Fibroblast of pulmonary artery (primary cell): ENCODE data around the gene FRAT2.

Experiments
- DNase-seq: peaks from one replicate; pipeline ENCODE4 v3.0.0-alpha.2; 2010; ENCODE audit warnings: low read depth
- H3K4me3 ChIP-seq: replicated peaks from 2 replicates; pipeline ENCODE4 v1.5.1; 2011; ENCODE audit warnings: low read depth, mild to moderate bottlenecking, control low read depth, low read length, moderate library complexity
- TF ChIP-seq, protein P1 (sequence below): IDR thresholded peaks from 2 replicates; pipeline ENCODE4 v1.5.1; 2011; ENCODE audit warnings: mild to moderate bottlenecking, control low read depth, low read length, inconsistent platforms; ENCODE audit errors: missing control alignments

FRAT2 gene

GRCh38 chr10:97307441-97307840 is 27.1 kb downstream of the FRAT2 start:
- H3K4me3 ChIP-seq = no peak overlapping the region
- TF ChIP-seq, protein P1, sequence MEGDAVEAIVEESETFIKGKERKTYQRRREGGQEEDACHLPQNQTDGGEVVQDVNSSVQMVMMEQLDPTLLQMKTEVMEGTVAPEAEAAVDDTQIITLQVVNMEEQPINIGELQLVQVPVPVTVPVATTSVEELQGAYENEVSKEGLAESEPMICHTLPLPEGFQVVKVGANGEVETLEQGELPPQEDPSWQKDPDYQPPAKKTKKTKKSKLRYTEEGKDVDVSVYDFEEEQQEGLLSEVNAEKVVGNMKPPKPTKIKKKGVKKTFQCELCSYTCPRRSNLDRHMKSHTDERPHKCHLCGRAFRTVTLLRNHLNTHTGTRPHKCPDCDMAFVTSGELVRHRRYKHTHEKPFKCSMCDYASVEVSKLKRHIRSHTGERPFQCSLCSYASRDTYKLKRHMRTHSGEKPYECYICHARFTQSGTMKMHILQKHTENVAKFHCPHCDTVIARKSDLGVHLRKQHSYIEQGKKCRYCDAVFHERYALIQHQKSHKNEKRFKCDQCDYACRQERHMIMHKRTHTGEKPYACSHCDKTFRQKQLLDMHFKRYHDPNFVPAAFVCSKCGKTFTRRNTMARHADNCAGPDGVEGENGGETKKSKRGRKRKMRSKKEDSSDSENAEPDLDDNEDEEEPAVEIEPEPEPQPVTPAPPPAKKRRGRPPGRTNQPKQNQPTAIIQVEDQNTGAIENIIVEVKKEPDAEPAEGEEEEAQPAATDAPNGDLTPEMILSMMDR = no peak
- no peak for DNase-seq

DNA sequence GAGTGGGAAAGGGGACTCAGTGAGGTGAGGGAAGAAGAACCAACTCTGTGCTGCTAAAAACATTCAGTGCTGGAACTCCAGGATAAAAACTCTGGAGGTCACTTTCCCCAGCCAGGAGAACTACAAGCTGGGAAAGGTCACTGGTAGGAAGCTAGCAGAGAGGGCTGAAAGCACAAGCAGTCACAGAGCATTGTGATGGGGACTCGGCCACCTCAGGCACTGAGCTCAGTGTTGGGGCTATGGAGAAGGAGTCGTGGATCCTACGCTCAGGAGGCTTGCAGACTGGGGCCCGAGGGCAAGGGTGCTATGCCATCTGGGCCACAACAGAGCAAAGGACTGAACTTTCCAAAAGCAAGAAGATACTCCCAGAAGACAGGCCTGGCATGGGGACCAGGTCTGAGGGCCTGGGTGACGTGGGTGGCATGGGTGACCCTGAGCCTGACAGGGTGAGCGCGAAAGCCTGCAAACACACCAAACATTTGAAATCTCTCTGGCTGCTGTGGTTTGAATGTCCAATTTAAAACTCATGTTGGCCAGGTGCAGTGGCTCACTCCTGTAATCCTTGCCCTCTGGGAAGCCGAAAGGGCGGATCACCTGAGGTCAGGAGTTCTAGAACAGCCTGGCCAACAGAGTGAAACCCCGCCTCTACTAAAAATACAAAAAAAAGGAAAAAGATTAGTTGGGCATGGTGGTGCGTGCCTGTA is 32.3 kb downstream of the FRAT2 start:
- no peak for DNase-seq
- H3K4me3 ChIP-seq = no peak overlapping the region
- TF ChIP-seq, protein P1 = no peak

- no peak overlapping the region for H3K4me3 ChIP-seq
- TF ChIP-seq, protein P1 = no peak
- DNase-seq = no peak
Observed at GRCh38 chr10:97300980-97301379, 33.5 kb downstream of the FRAT2 start.

DNA sequence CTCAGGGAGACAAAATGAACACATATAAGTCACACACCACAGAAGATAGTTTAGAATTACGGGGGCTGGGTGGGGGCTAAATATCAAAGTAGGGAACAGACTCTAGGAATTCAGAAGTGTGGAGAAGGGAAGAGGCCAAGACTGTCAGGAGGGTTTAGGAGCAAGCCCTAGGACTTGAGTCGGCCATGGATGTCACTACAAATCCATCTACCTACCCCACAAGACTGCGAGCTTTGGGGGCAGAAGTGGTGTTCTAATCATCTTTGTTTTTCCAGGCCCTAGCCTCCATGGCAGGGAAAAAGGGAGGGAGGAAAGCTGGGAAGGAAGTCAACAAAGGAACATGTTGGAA is 36.3 kb downstream of the FRAT2 start:
- no peak for DNase-seq
- TF ChIP-seq, protein P1 = no peak
- no peak overlapping the region for H3K4me3 ChIP-seq

- TF ChIP-seq, protein P1 = no peak
- DNase-seq = no peak
- H3K4me3 ChIP-seq = no peak overlapping the region
Observed at GRCh38 chr10:97297556-97298222, 36.8 kb downstream of the FRAT2 start.

DNA sequence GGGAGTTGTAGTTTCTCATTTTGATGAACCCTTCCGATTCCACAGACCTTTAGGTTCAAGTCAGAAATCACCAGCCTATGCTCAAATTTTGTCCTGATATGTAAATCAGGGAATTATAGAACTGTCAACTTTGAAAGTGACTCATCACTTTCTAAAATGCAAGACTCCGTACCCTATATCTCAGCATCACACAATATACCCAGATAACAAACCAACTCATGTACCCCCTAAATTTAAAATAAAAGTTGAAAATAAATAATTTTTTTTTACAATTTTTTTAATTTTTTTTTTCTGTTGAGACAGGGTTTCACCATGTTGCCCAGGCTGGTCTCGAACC is 41.7 kb downstream of the FRAT2 start:
- TF ChIP-seq, protein P1 = no peak
- H3K4me3 ChIP-seq = no peak overlapping the region
- no peak for DNase-seq
